Measurements from ENCODE around the gene RBM47.
"Not testable (repeated sequence)": the region's sequence is repeated elsewhere in the genome, so short reads cannot be mapped to it uniquely, and the experiment has no call there.

Gene RBM47

GRCh38 chr4:40525752-40526598 lies 103.7 kb downstream of the RBM47 start:
- Histone ChIP-seq H3K9ac (ENCODE audit: low read length) (peak overlapping the region; percentile 23), H3K27me3 (ENCODE audit: control insufficient read depth, insufficient read depth, low read length) (no peaks in the 10 kb centered on the region), H3K27ac (ENCODE audit: low read depth, low read length) (peak overlapping the region; percentile 50; the same call in 1 of the 2 replicates), H3K4me3 (ENCODE audit: low read depth, low read length) (no peak overlapping the region; the same call in 1 of the 2 replicates), H3K4me1 (ENCODE audit: control insufficient read depth, insufficient read depth, low read length) (peaks cover 17% of the 10 kb centered on the region), H3K9me3 (ENCODE audit: control insufficient read depth, insufficient read depth, low read depth, low read length) (no peaks in the 10 kb centered on the region), H3K36me3 (ENCODE audit: control insufficient read depth, insufficient read depth, low read length) (peaks cover 3% of the 10 kb centered on the region)

- Histone ChIP-seq H3K27me3 (ENCODE audit: control insufficient read depth, insufficient read depth, low read length) (no peaks in the 10 kb centered on the region), H3K9me3 (ENCODE audit: control insufficient read depth, insufficient read depth, low read depth, low read length) (no peaks in the 10 kb centered on the region), H3K4me3 (ENCODE audit: low read depth, low read length) (no peak overlapping the region), H3K36me3 (ENCODE audit: control insufficient read depth, insufficient read depth, low read length) (no peaks in the 10 kb centered on the region; the same call in 1 of the 2 replicates), H3K27ac (ENCODE audit: low read depth, low read length) (0 out of 2 replicates have a peak overlapping the region, but pooled peaks have one; percentile 23), H3K4me1 (ENCODE audit: control insufficient read depth, insufficient read depth, low read length) (peaks cover 17% of the 10 kb centered on the region), H3K9ac (ENCODE audit: low read length) (no peak overlapping the region)
These were observed 105.2 kb downstream of the RBM47 start for GRCh38 chr4:40524366-40525041.

DNA sequence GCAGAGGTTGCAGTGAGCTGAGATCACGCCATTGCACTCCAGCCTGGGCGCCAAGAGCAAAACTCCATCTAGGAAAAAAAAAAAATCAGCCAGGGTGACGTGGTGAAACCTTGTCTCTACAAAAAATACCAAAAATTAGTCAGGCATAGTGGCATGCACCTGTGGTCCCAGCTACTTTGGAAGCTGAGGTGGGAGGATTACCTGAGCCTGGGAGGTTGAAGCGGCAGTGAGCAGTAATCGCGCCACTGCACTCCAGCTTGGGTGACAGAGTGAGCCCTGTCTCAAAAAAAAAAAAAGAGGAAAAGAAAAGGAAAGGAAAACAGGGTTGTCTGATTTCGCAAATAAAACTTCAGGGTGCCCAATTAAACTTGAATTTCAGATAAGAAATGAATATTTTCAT lies 106.1 kb downstream of the RBM47 start:
- H3K9ac ChIP-seq (ENCODE audit: low read length), result no peak overlapping the region
- no peak overlapping the region for H3K4me3 ChIP-seq (ENCODE audit: low read depth, low read length)
- H3K36me3 ChIP-seq (ENCODE audit: control insufficient read depth, insufficient read depth, low read length), result no peaks in the 10 kb centered on the region; the same call in 1 of the 2 replicates
- H3K4me1 ChIP-seq (ENCODE audit: control insufficient read depth, insufficient read depth, low read length), result peaks cover 17% of the 10 kb centered on the region
- H3K9me3 ChIP-seq (ENCODE audit: control insufficient read depth, insufficient read depth, low read depth, low read length), result no peaks in the 10 kb centered on the region
- H3K27me3 ChIP-seq (ENCODE audit: control insufficient read depth, insufficient read depth, low read length), result no peaks in the 10 kb centered on the region
- no peak overlapping the region for H3K27ac ChIP-seq (ENCODE audit: low read depth, low read length)

GRCh38 chr4:40521957-40522356 lies 107.7 kb downstream of the RBM47 start:
- Histone ChIP-seq H3K4me1 (ENCODE audit: control insufficient read depth, insufficient read depth, low read length) (peaks cover 17% of the 10 kb centered on the region), H3K27ac (ENCODE audit: low read depth, low read length) (no peak overlapping the region), H3K9ac (ENCODE audit: low read length) (no peak overlapping the region), H3K9me3 (ENCODE audit: control insufficient read depth, insufficient read depth, low read depth, low read length) (no peaks in the 10 kb centered on the region), H3K36me3 (ENCODE audit: control insufficient read depth, insufficient read depth, low read length) (no peaks in the 10 kb centered on the region; the same call in 1 of the 2 replicates), H3K4me3 (ENCODE audit: low read depth, low read length) (no peak overlapping the region), H3K27me3 (ENCODE audit: control insufficient read depth, insufficient read depth, low read length) (no peaks in the 10 kb centered on the region)

DNA sequence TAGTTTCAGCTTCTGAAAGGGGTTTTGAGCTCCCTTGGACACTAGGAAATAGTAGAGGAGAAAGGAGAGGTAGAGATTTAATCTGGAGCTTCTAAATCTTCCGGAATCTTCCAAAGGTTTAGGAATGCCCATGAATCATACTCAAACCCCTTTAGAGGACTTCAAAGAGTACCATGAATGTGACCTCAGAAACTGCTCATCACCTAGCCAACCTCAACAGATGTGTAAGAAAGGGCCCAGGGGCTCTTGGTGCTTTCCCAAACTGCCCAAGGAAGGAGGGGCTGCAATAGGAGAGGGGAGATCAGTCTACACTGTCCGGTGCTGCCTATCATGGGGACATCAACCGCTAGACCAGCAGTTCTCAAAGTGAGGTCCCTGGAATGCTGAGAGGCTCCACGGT lies 109.1 kb downstream of the RBM47 start:
- no peaks in the 10 kb centered on the region; the same call in 1 of the 2 replicates for H3K36me3 ChIP-seq (ENCODE audit: control insufficient read depth, insufficient read depth, low read length)
- peaks cover 20% of the 10 kb centered on the region for H3K4me1 ChIP-seq (ENCODE audit: control insufficient read depth, insufficient read depth, low read length)

DNA sequence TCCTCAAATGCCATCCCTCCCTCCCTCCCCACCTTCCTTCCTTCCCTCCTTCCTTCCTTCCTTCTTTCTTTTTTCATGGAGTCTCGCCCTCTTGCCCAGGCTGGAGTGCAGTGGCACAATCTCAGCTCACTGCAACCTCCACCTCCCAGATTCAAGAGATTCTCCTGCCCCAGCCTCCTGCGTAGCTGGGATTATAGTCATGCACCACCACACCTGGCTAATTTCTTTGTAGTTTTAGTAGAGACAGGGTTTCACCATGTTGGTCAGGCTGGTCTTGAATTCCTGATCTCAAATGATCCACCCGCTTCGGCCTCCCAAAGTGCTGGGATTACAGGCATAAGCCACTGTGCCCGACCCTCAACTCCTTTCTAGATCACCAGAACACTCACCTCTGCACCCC lies 112.6 kb downstream of the RBM47 start:
- not testable (repeated sequence) for H3K27me3 ChIP-seq (ENCODE audit: control insufficient read depth, insufficient read depth, low read length); H3K27ac ChIP-seq (ENCODE audit: low read depth, low read length); H3K36me3 ChIP-seq (ENCODE audit: control insufficient read depth, insufficient read depth, low read length); H3K9ac ChIP-seq (ENCODE audit: low read length); H3K9me3 ChIP-seq (ENCODE audit: control insufficient read depth, insufficient read depth, low read depth, low read length); H3K4me3 ChIP-seq (ENCODE audit: low read depth, low read length)
- peaks cover 28% of the 10 kb centered on the region for H3K4me1 ChIP-seq (ENCODE audit: control insufficient read depth, insufficient read depth, low read length)

More for the DNA sequence above, 109.1 kb downstream of the RBM47 start:
- Histone ChIP-seq H3K9ac (ENCODE audit: low read length) (no peak overlapping the region), H3K9me3 (ENCODE audit: control insufficient read depth, insufficient read depth, low read depth, low read length) (no peaks in the 10 kb centered on the region), H3K27ac (ENCODE audit: low read depth, low read length) (no peak overlapping the region), H3K4me3 (ENCODE audit: low read depth, low read length) (no peak overlapping the region), H3K27me3 (ENCODE audit: control insufficient read depth, insufficient read depth, low read length) (no peaks in the 10 kb centered on the region)

DNA sequence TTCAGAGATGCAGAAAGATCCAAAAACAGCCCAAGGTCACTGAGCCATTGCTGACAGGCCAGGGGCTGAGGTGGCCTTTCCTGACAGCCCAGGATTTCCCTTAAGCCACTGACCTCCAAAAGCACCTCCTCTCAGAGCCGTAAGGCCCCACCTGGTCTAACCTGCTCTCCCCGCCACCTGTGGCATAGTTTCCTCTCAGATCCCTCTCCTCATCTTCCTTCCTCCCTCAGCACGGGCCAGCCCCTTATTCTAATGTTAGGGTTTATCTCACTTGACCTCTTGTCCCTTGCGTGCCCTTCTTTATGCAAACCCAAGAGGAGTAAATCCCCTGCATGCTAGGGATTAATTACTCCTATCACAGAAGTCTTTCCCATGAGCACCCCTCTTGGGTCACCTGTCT lies 113.0 kb downstream of the RBM47 start:
- Histone ChIP-seq H3K36me3 (ENCODE audit: control insufficient read depth, insufficient read depth, low read length) (no peaks in the 10 kb centered on the region), H3K4me3 (ENCODE audit: low read depth, low read length) (no peak overlapping the region), H3K9me3 (ENCODE audit: control insufficient read depth, insufficient read depth, low read depth, low read length) (no peaks in the 10 kb centered on the region), H3K27ac (ENCODE audit: low read depth, low read length) (no peak overlapping the region), H3K9ac (ENCODE audit: low read length) (no peak overlapping the region), H3K27me3 (ENCODE audit: control insufficient read depth, insufficient read depth, low read length) (no peaks in the 10 kb centered on the region), H3K4me1 (ENCODE audit: control insufficient read depth, insufficient read depth, low read length) (peaks cover 28% of the 10 kb centered on the region)

- peaks cover 8% of the 10 kb centered on the region; the same call in 1 of the 2 replicates for H3K36me3 ChIP-seq (ENCODE audit: control insufficient read depth, insufficient read depth, low read length)
These were observed 114.0 kb downstream of the RBM47 start for GRCh38 chr4:40515398-40516293.

DNA sequence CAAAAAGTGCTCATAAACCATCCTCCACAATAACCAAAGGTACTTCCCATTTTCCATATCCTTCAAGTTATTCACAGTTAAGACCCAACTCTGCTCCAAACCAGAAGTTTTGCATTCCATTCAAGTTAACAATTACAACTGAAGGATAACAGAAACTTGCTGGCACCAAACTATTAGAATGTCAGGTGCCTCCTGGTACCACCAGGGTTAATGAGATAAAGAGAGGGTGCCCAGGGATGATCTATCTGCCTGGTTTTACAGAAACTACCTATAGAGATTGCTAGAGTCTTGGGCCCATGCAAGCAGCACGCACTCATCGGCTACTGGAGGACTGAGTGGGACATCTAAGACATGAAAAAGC lies 114.6 kb downstream of the RBM47 start:
- no peak overlapping the region for H3K4me3 ChIP-seq (ENCODE audit: low read depth, low read length)
- no peaks in the 10 kb centered on the region for H3K27me3 ChIP-seq (ENCODE audit: control insufficient read depth, insufficient read depth, low read length)
- H3K9me3 ChIP-seq (ENCODE audit: control insufficient read depth, insufficient read depth, low read depth, low read length), result no peaks in the 10 kb centered on the region
- H3K9ac ChIP-seq (ENCODE audit: low read length), result no peak overlapping the region
- peaks cover 28% of the 10 kb centered on the region for H3K4me1 ChIP-seq (ENCODE audit: control insufficient read depth, insufficient read depth, low read length)
- H3K36me3 ChIP-seq (ENCODE audit: control insufficient read depth, insufficient read depth, low read length), result peaks cover 8% of the 10 kb centered on the region; the same call in 1 of the 2 replicates
- no peak overlapping the region for H3K27ac ChIP-seq (ENCODE audit: low read depth, low read length)

More at GRCh38 chr4:40515398-40516293, 114.0 kb downstream of the RBM47 start:
- Histone ChIP-seq H3K9me3 (ENCODE audit: control insufficient read depth, insufficient read depth, low read depth, low read length) (no peaks in the 10 kb centered on the region), H3K27ac (ENCODE audit: low read depth, low read length) (no peak overlapping the region), H3K4me1 (ENCODE audit: control insufficient read depth, insufficient read depth, low read length) (peaks cover 28% of the 10 kb centered on the region), H3K27me3 (ENCODE audit: control insufficient read depth, insufficient read depth, low read length) (no peaks in the 10 kb centered on the region), H3K9ac (ENCODE audit: low read length) (no peak overlapping the region), H3K4me3 (ENCODE audit: low read depth, low read length) (no peak overlapping the region)

DNA sequence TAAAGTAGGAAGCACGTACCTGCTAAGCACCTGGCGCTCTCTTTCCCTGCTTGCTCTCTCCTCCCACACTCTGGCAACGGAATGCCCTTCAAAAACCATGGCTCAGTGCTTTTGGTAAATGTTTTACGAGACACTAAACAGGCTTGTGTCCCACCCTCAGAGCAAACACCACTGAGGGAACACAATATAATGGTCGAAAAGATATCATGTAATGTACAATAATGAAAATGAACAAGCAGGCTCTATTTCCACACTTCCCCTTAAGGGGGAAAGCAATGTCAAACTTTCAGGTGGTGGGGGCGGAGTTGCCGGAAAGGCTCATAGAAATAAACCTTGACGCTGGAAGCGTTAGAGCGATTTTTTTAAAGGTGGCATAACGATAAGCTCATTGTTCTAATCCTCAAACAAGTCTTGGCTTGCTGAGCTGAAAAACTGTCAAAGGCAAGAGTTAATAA lies 115.1 kb downstream of the RBM47 start:
- Histone ChIP-seq H3K27me3 (ENCODE audit: control insufficient read depth, insufficient read depth, low read length) (no peaks in the 10 kb centered on the region), H3K27ac (ENCODE audit: low read depth, low read length) (no peak overlapping the region), H3K4me3 (ENCODE audit: low read depth, low read length) (no peak overlapping the region), H3K9me3 (ENCODE audit: control insufficient read depth, insufficient read depth, low read depth, low read length) (no peaks in the 10 kb centered on the region), H3K4me1 (ENCODE audit: control insufficient read depth, insufficient read depth, low read length) (peaks cover 28% of the 10 kb centered on the region), H3K9ac (ENCODE audit: low read length) (no peak overlapping the region), H3K36me3 (ENCODE audit: control insufficient read depth, insufficient read depth, low read length) (peaks cover 8% of the 10 kb centered on the region; the same call in 1 of the 2 replicates)

Data from HUES6 (cell line).